A549 (cell line): ENCODE measurements around the gene GSK3B. TPM values are rescaled to one million over a fixed set of nuclear protein-coding genes. Genes with fewer than 3 reads are reported as not detected.

Source experiments
- ATAC-seq, 2 experiments: fragments of 200-7000 bp in 1 of 2; fragments of >200 bp in 1 of 2; cut with Nextera tagmentation in 1 of 2; cut with Tn5 transposase in 1 of 2; 3 replicates each; pipeline versions ENCODE4 v1.8.0 to v1.9.1; 2018 to 2020; ENCODE audit warnings: mild to moderate bottlenecking in 1 of 2, moderate library complexity in 1 of 2
- CTCF ChIA-PET: fragments of 300-600 bp; sonication (Branson Sonifier 250); formaldehyde crosslinking; extraction: SDS; loops from one replicate; lab custom pipeline; 2021; ENCODE audit warnings: antibody characterized with exemption, inconsistent platforms; lab: Yijun Ruan, JAX
- POLR2A ChIA-PET: fragments of 350-600 bp; formaldehyde crosslinking; extraction: SDS; loops from one replicate; lab custom pipeline; 2021; ENCODE audit warnings: antibody characterized with exemption, inconsistent platforms; lab: Yijun Ruan, JAX
- DNase-seq, 2 experiments: peaks; one replicate each; pipeline versions ENCODE4 v3.0.0 to v3.0.0-alpha.2; 2011 to 2016; ENCODE audit warnings: low read depth in 1 of 2, low spot score in 1 of 2
- FAIRE-seq: peaks from 2 replicates; lab custom pipeline; 2011; peaks lifted over from hg19 to GRCh38; lab: Jason Lieb, UNC
- H3K27ac ChIP-seq, 2 experiments: fragments of >200 bp; sonication (Bioruptor Twin); formaldehyde crosslinking; 3 replicates each; pipeline ENCODE4 v1.5.1; 2016 to 2017
- H3K4me1 ChIP-seq: fragments of >200 bp; sonication (Bioruptor Twin); formaldehyde crosslinking; 3 replicates; pipeline ENCODE4 v1.6.1; 2016
- H3K4me2 ChIP-seq: fragments of >200 bp; sonication (Bioruptor Twin); formaldehyde crosslinking; 3 replicates; pipeline ENCODE4 v1.6.1; 2016
- H3K4me3 ChIP-seq: fragments of >200 bp; sonication (Bioruptor Twin); formaldehyde crosslinking; 3 replicates; pipeline ENCODE4 v1.5.1; 2016
- H3K9me3 ChIP-seq: fragments of >200 bp; sonication (Bioruptor Twin); formaldehyde crosslinking; 3 replicates; pipeline ENCODE4 v1.6.1; 2016
- CBX2 ChIP-seq: fragments of 200-600 bp; sonication (generic); IDR thresholded peaks from 2 replicates; pipeline ENCODE4 v1.6.1; 2016; ENCODE audit warnings: low read depth, mild to moderate bottlenecking, borderline replicate concordance
- CBX8 ChIP-seq: fragments of 200-600 bp; sonication (generic); IDR thresholded peaks from 2 replicates; pipeline ENCODE4 v1.6.1; 2016
- CEBPB ChIP-seq, 2 experiments: fragments of >200 bp in 1 of 2; sonication (Bioruptor Twin) in 1 of 2; formaldehyde crosslinking in 1 of 2; IDR thresholded peaks; 2 replicates each; pipeline ENCODE4 v1.6.1; 2012 to 2016
- EP300 ChIP-seq, 2 experiments: fragments of >200 bp; sonication (Bioruptor Twin); formaldehyde crosslinking; IDR thresholded peaks; 2 replicates in 1 of 2; 3 replicates in 1 of 2; pipeline ENCODE4 v1.6.1; 2016 to 2017
- ESRRA ChIP-seq: fragments of 150-350 bp; IDR thresholded peaks from 2 replicates; pipeline ENCODE4 v1.6.1; 2014; ENCODE audit warnings: mild to moderate bottlenecking, low read length, borderline replicate concordance
- FOSB ChIP-seq: fragments of 250-450 bp; sonication (Bioruptor Pico); IDR thresholded peaks from 2 replicates; pipeline ENCODE4 v1.5.0; 2020; ENCODE audit warnings: mild to moderate bottlenecking, moderate library complexity
- FOSL2 ChIP-seq, 2 experiments: fragments of 450-650 bp in 1 of 2; fragments of >200 bp in 1 of 2; sonication (Bioruptor Twin) in 1 of 2; formaldehyde crosslinking; IDR thresholded peaks; 2 replicates each; pipeline versions ENCODE4 v1.5.0 to v1.6.1; 2016 to 2020; ENCODE audit warnings: mild to moderate bottlenecking in 1 of 2, moderate library complexity in 1 of 2
- FOXS1 ChIP-seq: fragments of 250-450 bp; sonication (Bioruptor Pico); IDR thresholded peaks from 2 replicates; pipeline ENCODE4 v1.5.0; 2020; ENCODE audit warnings: mild to moderate bottlenecking, moderate library complexity
- GATA3 ChIP-seq: IDR thresholded peaks from 2 replicates; pipeline ENCODE4 v1.6.1; 2012; ENCODE audit warnings: borderline replicate concordance
- HES2 ChIP-seq: fragments of >200 bp; sonication (Bioruptor Twin); formaldehyde crosslinking; IDR thresholded peaks from 2 replicates; pipeline ENCODE4 v1.6.1; 2016
- HEYL ChIP-seq: fragments of 250-450 bp; sonication (Bioruptor Pico); IDR thresholded peaks from 2 replicates; pipeline ENCODE4 v1.8.0; 2021; ENCODE audit warnings: mild to moderate bottlenecking, moderate library complexity
- HOXB5 ChIP-seq: fragments of 250-450 bp; sonication (Bioruptor Pico); IDR thresholded peaks from 2 replicates; pipeline ENCODE4 v1.5.0; 2020; ENCODE audit warnings: mild to moderate bottlenecking, moderate library complexity
- JUN ChIP-seq, 2 experiments: fragments of >200 bp; sonication (Bioruptor Twin); formaldehyde crosslinking; IDR thresholded peaks; 2 replicates in 1 of 2; 3 replicates in 1 of 2; pipeline ENCODE4 v1.6.1; 2016 to 2017
- JUNB ChIP-seq: fragments of >200 bp; sonication (Bioruptor Twin); formaldehyde crosslinking; IDR thresholded peaks from 2 replicates; pipeline ENCODE4 v1.6.1; 2016
- MAFK ChIP-seq: fragments of 450-650 bp; IDR thresholded peaks from 2 replicates; pipeline ENCODE4 v1.6.1; 2014; ENCODE audit not compliant: partially characterized antibody
- MYC ChIP-seq: IDR thresholded peaks from 2 replicates; pipeline ENCODE4 v1.6.1; 2012; ENCODE audit warnings: mild to moderate bottlenecking, inconsistent platforms, low read length, improper control_type of control experiment, borderline replicate concordance
- PHF8 ChIP-seq: fragments of 200-600 bp; sonication (generic); IDR thresholded peaks from 2 replicates; pipeline ENCODE4 v1.6.1; 2016; ENCODE audit warnings: low read depth, mild to moderate bottlenecking, antibody characterized with exemption, moderate library complexity, borderline replicate concordance
- POLR2A ChIP-seq: IDR thresholded peaks from 2 replicates; pipeline ENCODE4 v1.6.1; 2012; ENCODE audit warnings: mild to moderate bottlenecking, low read length
- RAD21 ChIP-seq, 2 experiments: fragments of >200 bp in 1 of 2; sonication (Bioruptor Twin) in 1 of 2; formaldehyde crosslinking in 1 of 2; IDR thresholded peaks in 1 of 2; conservative IDR thresholded peaks in 1 of 2; 2 replicates in 1 of 2; 3 replicates in 1 of 2; pipeline ENCODE4 v1.6.1; 2012 to 2018; ENCODE audit warnings: inconsistent platforms in 1 of 2
- RARB ChIP-seq: fragments of 250-450 bp; sonication (Bioruptor Pico); IDR thresholded peaks from 2 replicates; pipeline ENCODE4 v1.8.0; 2021; ENCODE audit warnings: mild to moderate bottlenecking, moderate library complexity
- SMC3 ChIP-seq: fragments of >200 bp; sonication (Bioruptor Twin); formaldehyde crosslinking; IDR thresholded peaks from 3 replicates; pipeline ENCODE4 v1.6.1; 2018; ENCODE audit warnings: inconsistent platforms
- TP53 ChIP-seq: fragments of 250-450 bp; sonication (Bioruptor Pico); IDR thresholded peaks from 2 replicates; pipeline ENCODE4 v1.5.0; 2021; ENCODE audit warnings: mild to moderate bottlenecking, moderate library complexity
- ZC3H11A ChIP-seq: fragments of 450-650 bp; IDR thresholded peaks from 2 replicates; pipeline ENCODE4 v1.6.1; 2014; ENCODE audit warnings: antibody characterized with exemption, mild to moderate bottlenecking
- ZSCAN20 ChIP-seq: fragments of 250-450 bp; sonication (Bioruptor Pico); IDR thresholded peaks from 2 replicates; pipeline ENCODE4 v1.8.0; 2022; ENCODE audit warnings: mild to moderate bottlenecking, moderate library complexity
- WGBS: methylation state at CpG from one replicate; pipeline ENCODE4 v1.1.6; 2017; ENCODE audit errors: missing lambda C conversion rate; 5-methylcytosine and 5-hydroxymethylcytosine counted together
- polyA plus RNA-seq, 4 experiments: library from polyadenylated mRNA; depleted of rRNA in 3 of 4; stranded (reverse); fragments of >200 nt; fragmentation: RNase III in 1 of 4; extraction: RNeasy Plus Mini Kit Qiagen cat#74134 plus additional on column Dnase treatment in 1 of 4; gene quantifications; 2 replicates in 3 of 4; 3 replicates in 1 of 4; pipeline ENCODE4 v1.2.3, GENCODE V29; 2011 to 2017
- TF ChIP-seq, protein P1 (sequence below): fragments of 450-650 bp; IDR thresholded peaks from 2 replicates; pipeline ENCODE4 v1.6.1; 2014; ENCODE audit warnings: antibody characterized with exemption
- TF ChIP-seq, protein P2 (sequence below): fragments of 250-450 bp; sonication (Bioruptor Pico); IDR thresholded peaks from 2 replicates; pipeline ENCODE4 v1.5.0; 2020; ENCODE audit warnings: low read depth, mild to moderate bottlenecking, moderate library complexity

Gene GSK3B
- polyA plus RNA-seq, 2 of the 4 experiments (the other 2 are of a cell fraction), result 30.0 to 49.8 TPM

GRCh38 chr3:119795849-119796248, 298.4 kb downstream of the GSK3B start:
- H3K4me3 ChIP-seq, result no peak overlapping the region
- POLR2A ChIA-PET, result no interaction called here
- H3K27ac ChIP-seq, result peak overlapping the region; percentile 82 to 83
- no peaks in the 10 kb centered on the region for H3K9me3 ChIP-seq
- DNase-seq, result peak in 1 of 2 experiments; percentile 14
- TF ChIP-seq MYC, result no peak
- no peak for TF ChIP-seq HES2
- no peak for TF ChIP-seq JUN (IDR thresholded peaks at IDR 0.05)
- TF ChIP-seq FOSB (CRISPR knock-in tag), result no peak
- no peak for TF ChIP-seq RAD21 (conservative IDR thresholded peaks at IDR 0.05 in 1 of 2, IDR thresholded peaks at IDR 0.05 in 1 of 2)
- TF ChIP-seq CBX2, result no peak
- no peak for TF ChIP-seq TP53
- TF ChIP-seq RARB (CRISPR knock-in tag), result no peak
- no peak for TF ChIP-seq MAFK
- no peak for TF ChIP-seq FOSL2 (IDR thresholded peaks at IDR 0.05)
- no peak for TF ChIP-seq FOSL2 (CRISPR knock-in tag; IDR thresholded peaks at IDR 0.05)
- TF ChIP-seq ESRRA, result no peak
- TF ChIP-seq, protein P1, sequence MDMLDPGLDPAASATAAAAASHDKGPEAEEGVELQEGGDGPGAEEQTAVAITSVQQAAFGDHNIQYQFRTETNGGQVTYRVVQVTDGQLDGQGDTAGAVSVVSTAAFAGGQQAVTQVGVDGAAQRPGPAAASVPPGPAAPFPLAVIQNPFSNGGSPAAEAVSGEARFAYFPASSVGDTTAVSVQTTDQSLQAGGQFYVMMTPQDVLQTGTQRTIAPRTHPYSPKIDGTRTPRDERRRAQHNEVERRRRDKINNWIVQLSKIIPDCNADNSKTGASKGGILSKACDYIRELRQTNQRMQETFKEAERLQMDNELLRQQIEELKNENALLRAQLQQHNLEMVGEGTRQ, result no peak
- WGBS, result 60% methylated on average over 3 of the region's 3 CpGs
- no peak for FAIRE-seq
- peak; percentile 15 to 37; a peak in 4 of 6 replicates for ATAC-seq
- H3K4me1 ChIP-seq, result peaks cover 30% of the 10 kb centered on the region
- peak overlapping the region; percentile 88 for H3K4me2 ChIP-seq
- CTCF ChIA-PET, result no interaction called here

DNA sequence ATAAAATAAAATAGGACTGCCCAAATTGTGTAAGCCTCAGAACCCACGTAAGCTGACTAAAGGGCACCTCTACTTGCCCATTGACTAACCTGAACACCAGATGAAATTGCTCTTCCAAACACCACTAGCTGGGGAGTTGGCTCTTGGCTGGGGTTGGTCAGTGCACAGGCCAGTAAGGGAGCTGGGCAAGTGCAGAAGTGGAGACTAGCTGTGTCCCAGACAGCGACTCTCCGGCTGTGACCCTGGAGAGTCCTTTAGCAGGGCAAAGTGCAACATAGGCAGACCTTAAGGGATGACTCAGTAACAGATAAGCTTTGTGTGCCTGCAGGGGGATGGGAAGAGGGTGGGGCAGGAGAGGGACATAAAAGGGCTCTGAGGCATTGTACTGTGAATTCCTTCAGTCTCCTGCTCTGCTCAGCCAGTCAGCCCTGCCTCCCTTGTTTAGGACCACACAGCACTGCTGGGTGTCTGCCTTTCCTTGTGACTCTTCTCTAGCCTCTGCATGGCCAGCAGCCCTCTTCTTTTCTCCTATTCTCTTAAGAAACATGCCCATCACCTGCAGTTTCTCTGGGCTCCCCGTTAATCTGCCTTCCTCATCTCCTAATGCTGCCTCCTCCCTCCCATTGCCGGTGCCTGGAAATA, 299.2 kb downstream of the GSK3B start:
- peak overlapping the region; percentile 88 for H3K4me2 ChIP-seq

DNA sequence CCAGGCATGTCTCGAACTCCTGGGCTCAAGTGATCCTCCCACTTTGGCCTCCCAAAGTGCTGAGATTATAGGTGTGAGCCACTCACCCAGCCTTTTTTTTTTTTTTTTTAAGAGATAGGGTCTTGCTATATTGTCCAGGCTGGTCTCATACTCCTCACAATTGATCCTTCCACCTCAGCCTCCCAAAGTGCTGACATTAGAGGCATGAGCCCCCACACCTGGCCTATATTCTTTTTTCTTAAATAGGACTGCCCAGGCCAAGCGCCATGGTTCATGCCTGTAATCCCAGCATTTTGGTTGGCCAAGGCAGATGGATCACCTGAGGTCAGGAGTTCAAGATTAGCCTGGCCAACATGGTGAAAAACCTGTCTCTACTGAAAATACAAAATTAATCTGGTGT, 299.8 kb downstream of the GSK3B start:
- FAIRE-seq, result no peak
- Histone ChIP-seq H3K4me3 (no peak overlapping the region), H3K9me3 (no peaks in the 10 kb centered on the region), H3K4me2 (peak overlapping the region; percentile 88), H3K27ac (peak overlapping the region; percentile 82 to 83), H3K4me1 (peaks cover 30% of the 10 kb centered on the region)
- 95% methylated on average over 2 of the region's 2 CpGs for WGBS
- POLR2A ChIA-PET, result interaction anchor here (0.9 to 1.0 kb wide), 2 partner anchors 299 to 301 kb away, joined by 3 read pairs; no protein-coding TSS in a partner anchor
- no peak for DNase-seq
- no peak for ATAC-seq
- CTCF ChIA-PET, result interaction anchor here (0.6 kb wide), 1 partner anchor 48 kb away, joined by 3 read pairs; no protein-coding TSS in a partner anchor
- TF ChIP-seq HEYL (CRISPR knock-in tag), result no peak
- TF ChIP-seq, protein P2, sequence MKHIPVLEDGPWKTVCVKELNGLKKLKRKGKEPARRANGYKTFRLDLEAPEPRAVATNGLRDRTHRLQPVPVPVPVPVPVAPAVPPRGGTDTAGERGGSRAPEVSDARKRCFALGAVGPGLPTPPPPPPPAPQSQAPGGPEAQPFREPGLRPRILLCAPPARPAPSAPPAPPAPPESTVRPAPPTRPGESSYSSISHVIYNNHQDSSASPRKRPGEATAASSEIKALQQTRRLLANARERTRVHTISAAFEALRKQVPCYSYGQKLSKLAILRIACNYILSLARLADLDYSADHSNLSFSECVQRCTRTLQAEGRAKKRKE, result no peak
- TF ChIP-seq PHF8, result no peak
- no peak for TF ChIP-seq ZC3H11A
- TF ChIP-seq FOXS1, result no peak
- no peak for TF ChIP-seq CBX8
- no peak for TF ChIP-seq ZSCAN20 (CRISPR knock-in tag)
- TF ChIP-seq RARB (CRISPR knock-in tag), result no peak
- TF ChIP-seq HOXB5 (CRISPR knock-in tag), result no peak

More for the DNA sequence above, 299.2 kb downstream of the GSK3B start:
- ChIA-PET POLR2A (interaction anchor here (0.9 to 1.0 kb wide), 2 partner anchors 299 to 301 kb away, joined by 3 read pairs; no protein-coding TSS in a partner anchor), CTCF (interaction anchor here (0.6 kb wide), 1 partner anchor 47 kb away, joined by 3 read pairs; no protein-coding TSS in a partner anchor)
- TF ChIP-seq FOSL2 (IDR thresholded peaks at IDR 0.05) (peak; percentile 67), FOSL2 (CRISPR knock-in tag; IDR thresholded peaks at IDR 0.05) (peak; percentile 77), EP300 (IDR thresholded peaks at IDR 0.05) (peak in 1 of 2 experiments; percentile 16; a peak in 1 of 5 replicates), JUN (IDR thresholded peaks at IDR 0.05) (peak; percentile 58 to 64; a peak in 2 of 5 replicates), CEBPB (IDR thresholded peaks at IDR 0.05) (no peak), MAFK (peak; percentile 45), RAD21 (conservative IDR thresholded peaks at IDR 0.05 in 1 of 2, IDR thresholded peaks at IDR 0.05 in 1 of 2) (0 out of 5 replicates have a peak, but pooled peaks of 1 of the 2 experiments have one; percentile 29), GATA3 (peak; percentile 53; the same call in 1 of the 2 replicates), TP53 (no peak), POLR2A (peak; percentile 36; the same call in 1 of the 2 replicates), JUNB (peak; percentile 42; the same call in 1 of the 2 replicates), SMC3 (0 out of 3 replicates have a peak, but pooled peaks have one; percentile 18), ESRRA (peak; percentile 96)
- TF ChIP-seq, protein P1, result no peak
- Histone ChIP-seq H3K4me1 (peaks cover 30% of the 10 kb centered on the region), H3K9me3 (no peaks in the 10 kb centered on the region), H3K4me3 (peak overlapping the region; percentile 13; the same call in 1 of the 3 replicates), H3K27ac (peak overlapping the region; percentile 82 to 83)
- WGBS, result 15% methylated on average over 5 of the region's 5 CpGs
- FAIRE-seq, result peak; percentile 61
- ATAC-seq, result peak; percentile 96 to 97
- DNase-seq, result peak; percentile 76 to 88
